CMK (cell line): ENCODE data around the gene FBLN5.

ENCODE experiments used
- DNase-seq: peaks from one replicate; pipeline ENCODE4 v3.0.0-alpha.2; 2010; ENCODE audit warnings: low read depth

FBLN5 gene

DNA sequence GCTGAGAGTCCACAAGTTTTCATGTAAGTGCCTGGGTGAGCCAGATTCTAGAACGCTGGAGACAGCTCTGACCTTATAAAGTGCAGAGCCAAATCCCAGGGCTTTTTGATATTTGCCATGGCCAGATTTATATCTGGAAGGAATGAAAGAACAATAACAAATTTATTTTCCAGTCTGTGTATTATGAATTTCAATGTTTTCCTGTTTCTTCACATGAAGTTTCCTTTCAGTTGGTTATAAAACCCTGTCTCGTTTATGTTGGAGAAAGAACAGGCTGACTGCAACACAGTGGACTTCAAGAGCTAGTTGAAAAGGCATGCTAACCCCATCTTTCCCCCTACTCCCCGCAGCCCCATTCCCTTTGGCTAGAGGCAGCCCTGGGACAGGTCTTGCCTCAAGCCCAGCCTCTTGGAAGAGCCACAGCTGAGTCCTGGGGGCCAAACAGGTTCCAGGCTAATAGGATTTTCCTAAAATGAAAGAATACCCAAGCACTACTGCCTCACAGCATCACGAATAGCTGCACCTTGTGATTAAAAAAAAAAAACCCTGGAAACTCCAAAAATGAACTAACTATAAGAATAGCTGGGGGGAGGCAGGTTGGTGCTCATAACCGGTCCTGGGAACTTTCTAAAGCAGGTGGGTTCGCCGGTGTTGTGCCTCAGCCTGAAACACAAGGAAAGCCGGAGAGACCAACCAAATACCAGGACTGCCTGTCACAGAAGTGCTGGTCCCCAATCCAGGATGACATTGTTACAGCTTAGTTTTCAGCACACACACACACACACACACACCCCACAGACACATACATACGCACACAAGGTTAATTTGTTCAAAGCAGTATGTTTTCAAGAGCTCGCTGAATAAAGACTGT is 1.5 kb downstream of the FBLN5 start:
- DNase-seq = no peak

DNA sequence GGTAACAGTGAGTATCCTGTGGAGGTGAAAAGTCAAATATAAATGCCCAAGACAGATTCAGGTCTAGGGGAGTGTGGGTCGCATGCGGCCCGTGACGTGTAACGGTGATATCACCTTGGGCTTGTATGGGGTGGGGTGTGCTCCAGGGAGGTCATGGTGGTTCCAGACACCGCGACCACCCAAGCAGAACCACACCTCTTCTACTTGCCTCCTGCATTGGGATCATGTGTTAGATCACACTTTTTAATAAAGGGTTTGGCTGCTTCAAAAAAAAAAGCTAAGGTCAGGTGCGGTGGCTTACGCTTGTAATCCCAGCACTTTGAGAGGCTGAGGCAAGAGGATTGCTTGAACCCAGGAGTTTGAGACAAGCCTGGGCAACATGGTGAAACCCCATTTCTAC is 4.5 kb downstream of the FBLN5 start:
- DNase-seq = no peak

DNA sequence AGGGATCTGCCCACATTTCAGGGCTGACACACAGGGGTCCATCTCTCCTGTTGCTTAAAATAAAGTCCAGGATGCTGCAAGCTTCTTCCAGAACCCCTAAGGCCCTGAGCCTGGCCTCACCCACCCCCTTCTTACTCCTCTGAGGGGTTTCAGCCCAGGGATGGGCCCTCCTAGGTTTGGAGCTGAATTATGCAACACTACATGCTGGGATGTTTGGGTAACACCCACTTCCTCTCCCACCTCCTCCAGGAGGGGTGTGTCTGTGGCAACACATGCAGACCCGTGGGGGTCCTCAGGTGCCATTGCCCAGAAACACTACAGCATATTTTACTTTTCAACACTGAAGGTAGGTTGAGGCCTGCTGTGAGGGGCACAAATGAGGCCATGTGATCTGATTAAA is 5.4 kb downstream of the FBLN5 start:
- no peak for DNase-seq

DNA sequence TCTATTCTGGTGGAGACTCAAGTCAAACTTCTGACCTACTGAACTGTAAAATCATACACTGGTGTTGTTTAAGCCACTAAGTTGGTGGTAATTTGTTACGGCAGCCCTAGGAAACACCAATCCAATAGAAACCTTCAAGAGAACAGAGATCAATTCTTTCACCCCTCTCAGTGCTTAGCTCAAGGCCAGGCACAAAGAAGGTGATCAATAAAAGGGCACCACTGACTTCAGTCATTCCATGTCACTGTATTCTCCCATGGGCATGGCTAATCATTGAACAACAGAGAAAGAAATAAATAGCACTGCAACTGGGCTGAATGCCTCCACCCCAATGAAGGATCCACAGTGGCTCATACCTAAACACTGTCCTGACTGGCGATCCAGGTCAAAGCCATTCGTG is 7.3 kb downstream of the FBLN5 start:
- no peak for DNase-seq

DNA sequence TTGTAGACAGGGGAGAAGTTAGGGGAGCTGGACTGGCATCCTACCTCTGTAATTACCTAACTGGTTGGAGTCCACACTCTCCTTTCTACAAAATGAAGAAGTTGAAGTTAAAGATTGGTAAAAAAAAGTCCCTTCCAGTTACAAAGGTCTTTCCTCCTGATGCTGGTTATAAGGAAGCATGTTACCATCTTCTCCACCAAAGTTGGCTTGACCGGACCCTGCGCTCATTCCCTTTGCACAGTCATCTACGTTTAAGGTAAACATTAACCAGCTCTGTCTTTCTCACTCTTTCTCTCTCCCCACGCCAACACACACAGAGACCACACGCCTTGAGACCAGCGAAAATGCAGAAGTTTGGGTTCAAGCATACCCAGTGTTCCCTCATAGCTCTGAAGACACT is 11.9 kb downstream of the FBLN5 start:
- no peak for DNase-seq

DNA sequence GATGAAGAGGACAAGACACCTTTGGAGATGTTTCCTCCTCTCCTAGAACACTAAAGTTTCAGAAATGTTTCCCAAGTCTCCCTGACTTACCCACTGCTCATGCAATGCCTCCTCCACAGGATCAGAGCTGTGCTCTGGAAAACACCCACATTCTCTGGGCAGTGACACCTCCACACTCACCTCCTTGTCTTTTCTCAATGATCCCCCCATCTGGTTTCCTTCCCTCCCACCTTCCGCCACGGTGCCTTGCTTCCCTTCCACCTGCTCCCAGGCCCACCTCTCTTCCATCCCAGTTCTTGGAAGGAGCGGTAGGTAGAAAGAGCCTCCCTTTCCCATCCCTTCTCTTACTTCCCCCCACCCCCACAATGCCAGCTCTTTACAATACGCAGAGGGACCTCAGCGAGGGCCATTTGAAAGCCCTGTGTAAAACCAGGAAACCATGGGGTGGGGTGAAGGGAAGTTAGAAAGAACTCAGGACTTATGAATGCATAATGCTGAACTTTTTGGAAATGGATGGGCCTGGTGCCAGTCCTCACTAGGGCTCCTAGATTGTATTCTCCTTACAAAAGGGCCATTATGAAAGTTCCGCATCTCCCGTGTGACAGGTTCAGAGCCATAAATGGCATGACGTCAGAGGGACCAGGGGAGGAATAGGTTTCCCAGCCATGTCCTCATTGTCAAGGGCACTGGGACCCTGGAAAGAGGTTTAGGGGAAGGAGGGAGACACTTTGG is 12.8 kb downstream of the FBLN5 start:
- DNase-seq = no peak

DNA sequence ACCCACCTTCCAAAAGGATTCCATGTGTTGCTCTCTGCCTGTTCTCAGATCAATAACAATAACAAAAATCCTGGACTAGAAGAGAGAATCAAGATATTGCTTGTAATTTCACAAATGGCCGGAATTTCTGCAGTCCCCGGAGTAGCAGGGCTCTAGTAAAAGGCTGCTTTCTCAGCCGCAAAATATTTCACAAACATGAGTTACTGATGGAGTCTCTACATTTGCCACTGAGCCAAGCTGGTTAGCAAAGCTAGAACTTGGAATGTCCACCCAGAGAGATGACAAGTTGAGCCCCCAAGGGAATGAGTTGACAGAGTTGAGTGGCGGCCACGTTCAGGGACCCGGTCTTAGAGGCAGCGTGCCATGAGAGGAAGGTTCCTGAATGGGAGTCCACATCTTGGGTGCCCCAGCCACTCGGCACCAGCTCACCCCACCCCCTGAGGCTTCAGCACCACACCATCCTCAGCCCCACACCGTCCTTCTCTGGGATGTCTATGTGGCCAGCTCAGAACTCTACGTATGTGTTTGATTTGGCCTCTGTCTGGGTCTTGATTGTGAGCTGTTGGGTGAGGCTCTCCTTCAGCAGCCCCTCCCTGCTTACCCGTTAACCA is 15.9 kb downstream of the FBLN5 start:
- no peak for DNase-seq

DNA sequence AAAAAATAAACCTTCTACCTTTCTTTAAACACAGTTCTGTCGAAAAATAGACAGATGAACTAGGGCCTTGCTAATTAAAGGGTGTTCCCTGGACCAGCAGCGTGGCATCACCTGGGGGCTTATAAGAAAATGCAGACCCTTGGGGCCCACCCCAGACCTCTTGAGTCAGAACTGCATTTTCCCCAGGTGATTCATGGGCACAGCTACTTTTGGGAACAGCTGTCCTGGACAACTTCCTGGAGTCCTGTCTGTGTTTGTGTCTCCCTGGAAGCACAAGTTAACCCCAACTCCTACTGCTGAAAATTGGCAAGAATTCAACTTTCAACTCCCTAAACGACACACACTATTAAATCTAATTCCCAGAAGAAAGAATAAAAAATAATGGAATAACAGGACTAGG is 17.8 kb downstream of the FBLN5 start:
- no peak for DNase-seq

DNA sequence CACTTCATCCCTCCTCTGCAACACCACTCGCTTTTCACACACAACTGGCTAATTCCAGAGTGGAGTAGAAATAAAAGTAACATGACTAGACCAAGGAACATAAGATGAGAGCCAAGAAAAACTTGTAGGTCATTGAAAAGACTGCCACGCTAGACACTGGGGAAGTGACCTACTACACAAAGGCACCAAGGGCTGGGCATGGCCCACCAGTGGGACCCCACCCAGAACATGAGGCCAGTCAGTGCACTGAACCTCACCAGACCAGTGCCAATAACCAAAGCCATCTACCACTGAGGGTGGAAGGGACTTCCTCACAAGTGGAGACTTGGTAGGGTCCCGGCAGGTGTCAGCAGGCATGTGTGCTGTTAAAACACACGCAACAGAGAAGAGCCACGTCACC is 19.7 kb downstream of the FBLN5 start:
- no peak for DNase-seq

DNA sequence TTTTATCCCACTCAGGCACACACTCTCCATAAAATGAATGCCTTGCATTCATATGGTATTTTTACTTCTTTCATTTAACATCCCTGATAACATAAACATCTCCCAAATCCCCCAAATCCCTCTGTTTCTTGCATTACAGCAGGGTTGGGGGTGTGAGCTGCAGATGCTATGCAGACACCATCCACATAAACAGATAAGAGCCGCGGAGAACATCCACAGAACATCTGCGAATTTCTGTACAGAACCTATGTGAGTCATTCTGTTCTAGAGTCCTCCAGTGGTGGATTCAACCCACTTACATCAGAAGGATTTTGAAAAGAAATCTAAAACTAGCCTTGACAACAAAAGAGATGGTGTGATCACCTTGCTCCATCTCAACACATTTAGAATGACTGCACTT is 20.3 kb downstream of the FBLN5 start:
- no peak for DNase-seq

DNA sequence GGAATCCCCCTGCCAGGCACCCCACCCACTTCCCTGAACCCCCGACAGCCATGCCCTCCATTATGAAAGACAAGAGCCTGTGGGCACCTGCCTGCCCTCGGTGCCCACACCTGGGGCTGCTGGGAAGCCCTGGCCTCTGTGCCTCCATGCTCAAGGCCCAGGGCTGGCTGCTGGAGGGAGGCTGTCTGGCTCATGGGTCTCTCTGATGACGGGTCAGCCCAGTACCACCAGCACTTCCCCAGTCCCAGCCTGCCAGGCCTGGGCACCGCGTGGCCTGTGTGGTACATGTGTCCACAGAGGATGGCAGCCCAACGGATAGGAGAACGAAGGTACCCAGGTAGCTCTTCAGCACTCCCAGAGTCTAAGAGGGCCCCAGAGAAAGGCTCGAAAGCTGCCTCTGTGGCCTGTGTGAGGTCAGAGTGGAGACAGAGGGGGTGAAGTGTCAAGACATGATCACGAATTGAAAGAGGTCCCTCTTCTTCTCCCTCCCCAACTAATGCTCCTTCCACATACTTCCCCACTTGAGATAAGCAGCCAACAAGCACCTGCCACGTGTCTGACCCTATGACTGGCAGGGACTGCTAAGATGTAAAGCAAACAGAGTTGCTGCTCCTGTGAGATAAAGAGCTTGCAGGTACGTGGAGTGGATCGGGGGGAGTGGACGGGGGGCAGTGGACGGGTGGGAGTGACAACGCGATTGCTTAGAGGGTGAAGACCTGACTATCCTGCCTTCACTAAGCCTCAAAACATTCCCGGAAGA is 21.2 kb downstream of the FBLN5 start:
- DNase-seq = no peak

DNA sequence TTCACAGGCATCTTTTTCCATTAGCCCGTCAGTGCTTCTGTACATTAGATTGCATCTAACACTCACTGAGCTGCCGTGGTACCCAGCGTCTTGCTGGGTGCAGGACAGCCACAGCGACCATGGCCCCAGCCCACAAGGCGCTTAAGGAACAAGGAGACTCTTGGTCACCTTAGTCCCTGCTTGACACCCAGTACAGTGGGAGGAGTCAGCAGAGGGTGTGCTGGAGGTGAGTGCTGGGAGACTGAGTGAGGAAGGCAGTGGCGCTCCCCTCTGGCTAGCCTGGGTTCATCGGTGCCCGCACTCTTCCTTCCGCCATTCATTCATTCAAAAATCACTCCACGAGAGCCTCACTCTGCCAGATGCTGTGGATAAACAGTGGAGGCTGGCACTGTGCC is 21.8 kb downstream of the FBLN5 start:
- no peak for DNase-seq

DNA sequence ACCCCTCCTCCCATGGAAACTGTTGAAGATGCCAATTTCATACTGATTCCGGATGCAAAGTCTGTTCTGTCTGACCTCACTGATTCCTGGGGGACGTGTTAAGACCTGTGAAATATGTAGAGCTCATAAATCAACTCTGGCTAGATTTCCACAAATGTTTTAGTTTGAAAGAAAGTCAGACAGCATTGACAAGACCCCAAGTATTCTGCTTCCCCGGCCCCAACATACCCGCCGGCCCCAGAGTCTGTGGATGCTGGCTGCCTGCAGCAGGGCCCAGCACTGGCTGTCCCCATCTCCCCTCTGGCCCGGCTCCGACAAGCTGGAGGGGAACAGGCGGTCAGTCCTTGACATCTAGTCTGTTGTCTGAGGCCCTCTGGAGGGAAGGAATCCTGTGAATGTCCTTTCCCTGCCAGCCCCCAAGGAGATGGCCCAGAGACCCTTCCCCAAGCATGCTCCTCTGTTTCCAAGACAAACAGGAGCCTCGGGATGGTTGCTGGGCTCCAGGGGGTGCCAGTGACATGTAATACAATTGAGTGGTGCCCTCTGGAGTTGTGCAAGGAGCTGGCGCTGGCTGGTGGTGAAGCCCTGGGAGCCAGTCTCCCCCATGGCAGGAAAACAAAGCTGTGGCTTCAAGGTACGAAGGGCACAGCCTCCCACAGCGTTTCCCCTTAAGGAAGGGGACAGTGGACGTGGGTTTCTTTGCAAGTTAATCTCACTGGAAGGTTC is 22.3 kb downstream of the FBLN5 start:
- no peak for DNase-seq

DNA sequence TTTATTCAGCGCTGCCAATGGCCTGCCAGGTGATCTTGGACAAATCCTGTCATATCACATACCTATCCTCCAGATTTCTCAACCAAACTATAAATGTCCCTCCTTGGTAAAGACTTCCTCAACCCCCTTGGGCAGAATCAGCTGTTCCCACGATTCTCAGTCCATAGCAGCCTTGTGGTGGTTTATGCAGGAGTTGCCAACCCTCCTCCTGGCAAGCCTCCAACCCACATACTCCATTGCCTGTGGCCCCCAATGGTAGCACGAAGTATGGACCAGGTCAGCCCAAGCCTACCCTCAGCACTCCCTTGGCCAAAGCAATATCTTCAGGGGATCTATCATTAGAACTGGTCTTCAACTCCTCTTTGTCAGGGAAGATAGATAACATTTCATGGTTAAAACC is 27.0 kb downstream of the FBLN5 start:
- no peak for DNase-seq

DNA sequence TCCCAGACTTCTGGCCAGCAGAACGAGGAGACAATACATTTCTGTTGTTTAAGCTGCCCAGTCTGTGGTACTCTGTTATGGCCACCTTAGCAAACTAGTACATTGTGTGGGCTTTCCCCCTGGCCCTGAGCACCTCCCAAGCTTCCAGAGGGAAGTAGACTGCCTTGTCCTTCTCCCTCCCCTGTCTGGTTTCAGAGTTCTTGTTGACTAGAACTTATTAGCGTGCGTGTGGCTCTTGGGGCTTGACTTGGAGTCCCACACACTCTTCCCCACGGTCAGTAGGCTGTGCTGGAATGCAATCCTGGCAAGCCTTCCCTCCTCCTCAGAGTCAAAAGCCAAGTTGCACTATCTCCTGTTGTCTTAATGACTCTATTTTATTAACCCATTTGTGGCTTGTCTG is 27.7 kb downstream of the FBLN5 start:
- DNase-seq = no peak

DNA sequence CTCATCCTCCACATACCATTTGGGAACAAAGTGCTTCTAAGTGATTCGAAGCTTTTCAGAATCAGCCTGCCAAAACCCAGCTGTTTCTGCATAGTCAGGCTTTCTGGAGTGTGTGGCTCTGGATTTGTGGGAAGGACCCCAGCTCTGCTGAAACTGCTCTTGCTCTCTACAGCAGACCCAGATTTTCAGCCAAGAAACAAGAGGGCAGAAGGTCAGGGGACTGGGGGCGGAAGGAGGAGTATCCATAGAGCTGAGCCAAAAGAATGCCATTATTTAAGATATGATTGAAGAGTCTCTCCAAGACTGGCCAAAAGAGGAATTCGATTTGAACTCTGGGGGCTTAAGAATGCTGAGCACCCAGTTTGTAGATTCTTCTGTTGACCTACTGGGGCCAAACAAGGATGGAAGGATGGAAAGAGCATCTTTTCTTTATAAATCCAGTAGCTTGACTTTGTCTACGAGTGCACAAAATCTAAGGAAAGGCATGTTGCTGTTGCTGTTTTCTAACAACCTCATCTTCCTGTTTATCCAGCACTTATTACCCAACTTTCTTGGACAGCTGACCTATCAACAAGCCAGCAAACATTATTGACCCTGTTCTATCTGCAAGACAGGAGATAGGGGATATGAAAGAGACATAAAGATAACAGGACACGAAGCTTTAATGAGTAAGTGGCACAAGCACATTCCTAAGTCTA is 29.2 kb downstream of the FBLN5 start:
- DNase-seq = no peak

DNA sequence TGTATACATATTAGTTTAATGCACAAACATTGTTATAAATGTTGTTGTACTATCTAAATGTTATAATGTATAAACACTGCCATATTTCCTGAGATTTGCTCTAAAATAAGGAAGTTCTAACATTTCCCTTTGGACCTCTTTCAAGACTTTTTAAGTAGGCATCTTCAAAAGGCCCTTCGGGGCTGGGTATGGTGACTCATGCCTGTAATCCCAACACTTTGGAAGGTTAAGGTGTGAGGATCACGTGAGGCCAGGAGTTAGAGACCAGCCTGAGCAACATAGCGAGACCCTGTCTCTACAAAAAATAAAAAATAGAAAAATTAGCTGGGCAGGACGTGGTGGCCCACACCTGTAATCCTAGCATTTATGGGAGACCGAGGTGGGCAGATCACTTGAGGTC is 35.5 kb downstream of the FBLN5 start:
- no peak for DNase-seq

DNA sequence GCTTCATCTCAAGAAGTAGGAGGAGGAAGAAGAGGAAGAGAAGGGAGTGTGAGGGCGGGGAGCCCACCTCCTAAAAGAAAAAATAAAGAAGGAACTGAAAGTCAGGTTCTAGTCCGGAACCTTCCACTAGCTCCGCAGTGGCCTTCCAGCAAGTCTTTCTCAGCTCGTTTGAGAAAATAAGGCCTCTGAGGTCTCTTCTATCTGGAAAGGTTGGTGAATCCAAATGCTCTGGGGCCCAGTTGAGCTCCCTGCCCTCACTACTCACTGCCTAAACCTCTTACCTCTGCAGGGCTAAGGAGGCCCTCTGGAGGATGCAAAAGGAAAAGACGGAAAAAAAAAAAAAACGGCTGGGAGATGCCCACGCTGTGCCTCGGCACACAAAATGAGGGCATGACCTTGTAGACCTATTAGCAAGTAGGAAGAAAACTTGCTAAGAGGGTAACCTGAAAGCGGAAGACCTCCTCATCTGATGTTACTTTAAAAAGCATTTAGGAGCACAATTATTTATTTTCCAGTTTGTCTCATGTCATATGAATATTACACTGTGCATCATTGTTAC is 35.9 kb downstream of the FBLN5 start:
- no peak for DNase-seq

DNA sequence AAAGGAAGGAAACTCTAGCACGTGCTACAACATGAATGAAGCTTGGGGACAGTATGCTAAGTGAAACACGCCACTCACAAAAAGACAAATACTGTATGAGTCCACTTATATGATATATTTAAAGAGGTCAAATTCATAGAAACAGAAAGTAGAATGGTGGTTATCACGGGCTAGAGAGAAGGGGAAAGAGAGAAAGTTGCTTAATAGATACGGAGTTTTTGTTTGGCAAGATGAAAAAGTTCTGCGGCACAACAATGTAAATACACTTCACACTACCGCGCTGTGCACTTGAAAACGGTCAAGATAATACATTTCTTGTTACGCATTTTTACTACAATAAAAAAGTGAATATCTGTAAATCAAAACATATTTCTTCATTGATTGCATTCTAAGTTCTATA is 37.3 kb downstream of the FBLN5 start:
- no peak for DNase-seq

DNA sequence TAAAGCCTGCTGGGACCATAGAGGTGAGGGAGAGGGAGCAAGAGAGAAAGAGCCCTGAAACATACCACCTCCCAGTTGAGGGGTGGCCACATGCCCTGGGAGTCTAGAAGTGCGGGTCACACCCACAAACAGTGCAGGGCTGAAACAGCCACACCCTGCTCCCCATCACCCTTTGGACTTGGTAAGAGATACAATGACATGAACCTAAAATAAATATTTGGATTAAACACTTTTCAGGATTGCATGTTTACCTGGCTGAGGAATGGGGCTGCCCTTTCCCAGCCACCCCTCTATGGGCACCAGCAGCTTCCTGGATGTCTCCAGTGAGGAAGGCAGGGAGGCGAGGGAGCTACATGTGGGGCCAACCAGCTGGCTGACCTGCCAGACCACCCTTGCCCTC is 41.1 kb downstream of the FBLN5 start:
- no peak for DNase-seq
